Activated CD4-positive, alpha-beta T cell treated with anti-CD3 and anti-CD28 coated beads for 36 hours (primary cell): ENCODE results near the gene C19orf38. TPM values are rescaled to one million over a fixed set of nuclear protein-coding genes. Genes with fewer than 3 reads are reported as not detected.
A peak's percentile ranks its signal among the peaks of the same experiment; 100 is the strongest.

Source experiments
- ATAC-seq: fragments of 200-7000 bp; cut with Tn5 transposase; one replicate; pipeline ENCODE4 v1.10.0; 2021; ENCODE audit warnings: mild to moderate bottlenecking, moderate library complexity
- CTCF ChIA-PET: fragments of 350-600 bp; sonication (Branson Sonifier 250); formaldehyde crosslinking; loops from one replicate; lab custom pipeline; 2021; ENCODE audit warnings: antibody characterized with exemption; lab: Charles Lee
- POLR2A ChIA-PET: fragments of 350-600 bp; sonication (Branson Sonifier 250); formaldehyde crosslinking; loops from one replicate; lab custom pipeline; 2021; ENCODE audit warnings: antibody characterized with exemption, inconsistent platforms; lab: Charles Lee
- DNase-seq: peaks from one replicate; pipeline ENCODE4 v3.0.0-alpha.2; 2020
- H3K27ac Mint-ChIP-seq: one replicate; pipeline ENCODE4 v1.8.0; 2021; ENCODE audit warnings: mixed read lengths
- H3K27me3 Mint-ChIP-seq: one replicate; pipeline ENCODE4 v1.8.0; 2021; ENCODE audit warnings: mixed read lengths
- H3K36me3 Mint-ChIP-seq: one replicate; pipeline ENCODE4 v1.8.0; 2021; ENCODE audit warnings: low read depth, mixed read lengths
- H3K4me1 Mint-ChIP-seq: one replicate; pipeline ENCODE4 v1.8.0; 2021; ENCODE audit warnings: mixed read lengths
- H3K4me3 Mint-ChIP-seq: one replicate; pipeline ENCODE4 v1.8.0; 2021; ENCODE audit warnings: mild to moderate bottlenecking, moderate library complexity, mixed read lengths
- H3K9me3 Mint-ChIP-seq: one replicate; pipeline ENCODE4 v1.8.0; 2021; ENCODE audit warnings: low read depth, mixed read lengths
- intact Hi-C, 2 experiments: fragments of 100-400 bp; cut with DNase I in 1 of 2; cut with micrococcal nuclease in 1 of 2; formaldehyde crosslinking; loops; one replicate each; pipeline versions ENCODE4 v1.14.2 to v1.15.1; 2022 to 2024; cut with DNase I, micrococcal nuclease
- total RNA-seq, 2 experiments: library from RNA; stranded (reverse); gene quantifications; one replicate each; pipeline ENCODE4 v1.2.3, GENCODE V29; 2021

C19orf38 gene
- total RNA-seq, 2 experiments from 2014 or later: 2.7 to 3.6 TPM

- intact Hi-C loops: no loop called here
- H3K4me1 Mint-ChIP-seq: peaks cover 29% of the 10 kb centered on the region
- ATAC-seq: peak; percentile 82
- CTCF ChIA-PET: no interaction called here
- H3K27ac Mint-ChIP-seq: peak overlapping the region; percentile 80
- no peaks in the 10 kb centered on the region for H3K9me3 Mint-ChIP-seq
- no peak overlapping the region for H3K4me3 Mint-ChIP-seq
- H3K36me3 Mint-ChIP-seq: peaks cover 26% of the 10 kb centered on the region
- DNase-seq: peak; percentile 71
- POLR2A ChIA-PET: no interaction called here
- no peaks in the 10 kb centered on the region for H3K27me3 Mint-ChIP-seq
These were observed 35.3 kb upstream of the C19orf38 start for GRCh38 chr19:10812902-10813404.

- Mint-ChIP-seq H3K27me3 (no peaks in the 10 kb centered on the region), H3K4me3 (no peak overlapping the region), H3K36me3 (peaks cover 21% of the 10 kb centered on the region), H3K27ac (no peak overlapping the region), H3K9me3 (no peaks in the 10 kb centered on the region), H3K4me1 (peaks cover 12% of the 10 kb centered on the region)
- intact Hi-C loops: loop anchor here in 1 of 2 experiments (5.0 kb wide), 1 partner anchor 98 kb away; the partner anchor contains the start of gene DNM2
- ChIA-PET CTCF (interaction anchor here (0.7 kb wide), 1 partner anchor 40 kb away, joined by 3 read pairs; no protein-coding TSS in a partner anchor), POLR2A (no interaction called here)
- no peak for DNase-seq
- no peak for ATAC-seq
These were observed 33.1 kb upstream of the C19orf38 start for GRCh38 chr19:10815007-10815536.

DNA sequence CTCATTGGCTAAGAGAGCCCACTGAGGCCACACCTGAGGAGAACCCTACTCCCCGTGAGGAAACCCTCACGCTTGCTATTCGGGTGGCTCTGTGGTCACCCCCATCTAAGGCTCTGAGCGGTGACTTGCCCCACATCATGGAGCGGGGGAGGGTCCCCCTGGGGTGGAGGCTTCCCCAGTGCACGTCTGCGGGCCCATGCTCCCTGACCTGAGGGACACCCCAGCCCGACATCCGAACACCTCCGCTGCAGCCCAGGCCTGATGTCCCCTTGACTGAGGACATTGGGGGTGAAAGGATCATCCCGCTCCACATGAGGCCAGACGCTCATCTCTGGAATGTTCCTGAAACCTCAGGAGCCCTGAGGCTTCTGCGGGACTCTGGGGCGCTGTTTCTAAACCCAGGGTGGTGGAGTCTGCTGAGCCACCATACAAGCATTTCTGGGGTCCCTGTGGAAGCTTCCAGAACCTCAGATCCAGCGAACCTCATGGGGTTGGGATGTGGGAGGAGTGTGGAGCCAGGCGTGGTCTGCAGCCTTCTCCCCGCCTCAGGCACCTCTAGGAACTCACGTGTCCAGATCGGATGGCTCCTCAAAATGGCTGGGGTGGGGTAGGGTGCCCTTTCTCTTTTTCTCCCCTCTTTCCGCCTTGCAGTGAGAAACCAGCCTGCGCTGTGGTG lies 32.1 kb upstream of the C19orf38 start:
- peaks cover 12% of the 10 kb centered on the region for H3K4me1 Mint-ChIP-seq
- ATAC-seq: no peak
- peaks cover 27% of the 10 kb centered on the region for H3K36me3 Mint-ChIP-seq
- intact Hi-C loops: loop anchor here in 1 of 2 experiments (5.0 kb wide), 1 partner anchor 99 kb away; the partner anchor contains the start of gene DNM2
- H3K9me3 Mint-ChIP-seq: no peaks in the 10 kb centered on the region
- no peaks in the 10 kb centered on the region for H3K27me3 Mint-ChIP-seq
- ChIA-PET CTCF (no interaction called here), POLR2A (no interaction called here)
- DNase-seq: no peak
- H3K27ac Mint-ChIP-seq: no peak overlapping the region
- H3K4me3 Mint-ChIP-seq: no peak overlapping the region

DNA sequence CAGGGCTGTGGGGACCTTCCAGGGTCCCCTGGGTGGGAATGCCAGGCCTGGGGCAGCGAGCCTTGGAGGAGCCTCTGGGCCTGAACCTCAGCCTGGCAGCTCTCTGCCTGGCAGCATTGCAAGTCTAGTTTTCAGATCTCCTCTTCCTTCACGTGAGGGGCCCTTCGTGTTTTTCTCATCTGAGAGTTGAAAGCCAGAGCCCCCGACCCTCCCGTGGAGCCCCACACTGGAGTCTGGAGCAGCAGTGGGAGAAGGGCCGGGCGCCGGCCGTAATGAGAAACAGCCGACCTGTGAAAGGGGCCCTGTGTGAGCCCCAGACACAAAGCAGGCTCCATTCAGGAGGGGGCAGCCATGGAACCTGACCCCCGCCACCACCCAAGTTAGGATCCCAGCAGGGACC lies 31.5 kb upstream of the C19orf38 start:
- Mint-ChIP-seq H3K27ac (no peak overlapping the region), H3K27me3 (no peaks in the 10 kb centered on the region), H3K9me3 (no peaks in the 10 kb centered on the region), H3K36me3 (peaks cover 28% of the 10 kb centered on the region), H3K4me1 (peaks cover 12% of the 10 kb centered on the region), H3K4me3 (no peak overlapping the region)
- ATAC-seq (no peak), DNase-seq (no peak)
- CTCF ChIA-PET: no interaction called here
- POLR2A ChIA-PET: no interaction called here
- intact Hi-C loops: loop anchor here in 1 of 2 experiments (5.0 kb wide), 1 partner anchor 99 kb away; the partner anchor contains the start of gene DNM2

- Mint-ChIP-seq H3K9me3 (no peaks in the 10 kb centered on the region), H3K27ac (no peak overlapping the region), H3K27me3 (no peaks in the 10 kb centered on the region), H3K4me1 (peaks cover 10% of the 10 kb centered on the region), H3K36me3 (peaks cover 29% of the 10 kb centered on the region), H3K4me3 (no peak overlapping the region)
- ChIA-PET CTCF (interaction anchor here (1.0 kb wide), 1 partner anchor 11 kb away, joined by 3 read pairs; no protein-coding TSS in a partner anchor), POLR2A (no interaction called here)
- intact Hi-C loops: loop anchor here in 1 of 2 experiments (5.0 kb wide), 1 partner anchor 100 kb away; the partner anchor contains the start of gene DNM2
- no peak for ATAC-seq
- no peak for DNase-seq
These were observed 30.8 kb upstream of the C19orf38 start for GRCh38 chr19:10817291-10818038.

GRCh38 chr19:10818301-10819123 lies 29.7 kb upstream of the C19orf38 start:
- POLR2A ChIA-PET: no interaction called here
- Mint-ChIP-seq H3K27me3 (no peaks in the 10 kb centered on the region), H3K4me3 (no peak overlapping the region), H3K36me3 (peaks cover 23% of the 10 kb centered on the region), H3K9me3 (no peaks in the 10 kb centered on the region), H3K4me1 (no peaks in the 10 kb centered on the region), H3K27ac (no peak overlapping the region)
- intact Hi-C loops: loop anchor here in 1 of 2 experiments (5.0 kb wide), 1 partner anchor 101 kb away; the partner anchor contains the start of gene DNM2
- no peak for ATAC-seq
- CTCF ChIA-PET: interaction anchor here (0.5 to 1.0 kb wide), 3 partner anchors 10 to 46 kb away, joined by 3 read pairs; no protein-coding TSS in a partner anchor
- DNase-seq: no peak

DNA sequence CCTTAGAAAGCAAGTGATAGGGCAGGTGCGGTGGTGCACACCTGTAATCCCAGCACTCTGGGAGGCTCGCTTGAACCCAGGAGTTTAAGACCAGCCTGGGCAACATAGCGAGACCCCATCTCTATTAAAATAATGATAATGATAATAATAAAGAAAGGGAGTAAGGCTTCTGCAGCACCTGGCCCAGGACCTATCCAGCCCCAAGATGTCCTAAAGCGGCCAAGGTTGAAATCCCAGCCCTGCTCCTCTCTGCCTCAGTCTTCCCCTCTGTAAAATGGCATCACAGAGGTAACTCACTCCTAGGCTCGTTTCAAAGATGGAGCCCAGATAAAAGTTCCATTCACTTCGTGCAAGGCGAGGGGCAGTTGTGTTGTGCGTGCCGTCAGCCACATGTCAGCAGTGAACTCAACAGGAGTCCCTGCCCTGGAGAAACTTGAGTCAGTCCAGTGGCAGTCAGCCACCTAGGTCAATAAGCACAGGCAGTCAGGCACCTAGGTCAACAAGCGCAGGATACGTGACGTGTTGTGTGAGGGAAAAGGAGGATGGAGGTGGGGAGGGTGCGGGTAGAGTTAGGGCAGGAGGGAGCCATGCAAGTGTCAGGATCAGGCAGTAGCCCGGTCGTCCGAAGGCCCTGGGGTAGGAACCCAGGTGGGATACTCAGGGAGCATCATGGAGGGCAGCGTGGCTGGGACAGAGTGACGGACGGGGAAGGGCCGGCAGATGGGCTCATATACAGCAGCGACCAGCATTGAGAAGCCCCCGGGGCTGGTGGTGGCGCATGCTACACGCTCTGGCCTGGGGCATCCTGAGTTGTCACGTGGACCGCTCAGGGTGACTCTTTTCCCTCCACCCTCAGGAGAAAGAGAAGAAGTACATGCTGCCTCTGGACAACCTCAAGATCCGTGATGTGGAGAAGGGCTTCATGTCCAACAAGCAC lies 28.8 kb upstream of the C19orf38 start:
- DNase-seq (no peak), ATAC-seq (no peak)
- Mint-ChIP-seq H3K27me3 (no peaks in the 10 kb centered on the region), H3K9me3 (no peaks in the 10 kb centered on the region), H3K36me3 (peaks cover 32% of the 10 kb centered on the region), H3K4me1 (no peaks in the 10 kb centered on the region), H3K4me3 (no peak overlapping the region), H3K27ac (peak overlapping the region; percentile 39)
- intact Hi-C loops: loop anchor here (1.0 to 5.0 kb wide), 2 partner anchors 102 kb away; partner anchors contain the start of gene DNM2 (in 1 of the 2)
- CTCF ChIA-PET: interaction anchor here (0.5 to 0.6 kb wide), 2 partner anchors 37 to 57 kb away, joined by 3 to 4 read pairs; no protein-coding TSS in a partner anchor
- POLR2A ChIA-PET: no interaction called here

DNA sequence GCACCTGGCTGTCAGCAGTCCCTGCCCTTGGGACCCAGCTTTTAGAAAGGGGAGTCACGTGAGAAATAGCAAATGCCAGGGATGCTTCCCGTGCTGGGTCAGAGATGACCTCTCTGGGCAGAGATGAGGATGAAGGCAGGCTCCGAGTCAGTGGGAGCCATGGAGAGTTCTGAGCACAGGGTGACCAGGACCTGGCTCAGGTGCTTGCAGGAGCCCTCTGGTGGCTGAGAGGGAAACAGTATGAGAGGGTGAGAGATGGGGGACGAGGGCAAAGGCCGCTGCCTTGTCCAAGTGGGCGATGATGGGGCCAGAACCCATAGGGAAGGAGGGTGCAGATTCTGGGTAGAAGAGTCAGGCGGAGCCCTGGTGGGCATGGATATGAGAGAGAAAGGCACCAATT lies 28.0 kb upstream of the C19orf38 start:
- POLR2A ChIA-PET: no interaction called here
- Mint-ChIP-seq H3K36me3 (peaks cover 33% of the 10 kb centered on the region), H3K4me1 (no peaks in the 10 kb centered on the region), H3K27me3 (no peaks in the 10 kb centered on the region), H3K4me3 (no peak overlapping the region), H3K27ac (peak overlapping the region; percentile 39), H3K9me3 (no peaks in the 10 kb centered on the region)
- intact Hi-C loops: loop anchor here in 1 of 2 experiments (1.0 kb wide), 1 partner anchor 103 kb away; no protein-coding TSS in a partner anchor
- CTCF ChIA-PET: interaction anchor here (0.6 to 3.0 kb wide), 3 partner anchors 43 to 103 kb away, joined by 4 to 17 read pairs (median 10); partner anchors contain the start of gene DNM2
- DNase-seq (peak; percentile 33), ATAC-seq (peak; percentile 53)

DNA sequence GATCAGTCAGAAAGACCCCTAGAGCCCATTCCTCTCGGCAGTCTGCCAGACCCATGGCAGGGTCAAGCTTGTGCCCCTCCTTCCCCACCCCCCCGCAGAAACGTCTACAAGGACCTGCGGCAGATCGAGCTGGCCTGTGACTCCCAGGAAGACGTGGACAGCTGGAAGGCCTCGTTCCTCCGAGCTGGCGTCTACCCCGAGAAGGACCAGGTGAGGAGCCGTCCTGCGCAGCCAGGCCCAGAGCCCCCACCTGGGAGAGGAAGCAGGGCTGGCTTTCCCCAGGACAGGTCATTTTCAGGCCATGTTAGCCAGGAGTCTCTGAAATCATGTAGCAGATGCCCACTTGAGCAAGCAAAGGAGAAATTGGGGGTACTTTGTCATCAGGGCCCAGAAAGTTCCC lies 24.5 kb upstream of the C19orf38 start:
- H3K27ac Mint-ChIP-seq: no peak overlapping the region
- no peaks in the 10 kb centered on the region for H3K27me3 Mint-ChIP-seq
- ChIA-PET CTCF (interaction anchor here (2.8 kb wide), 1 partner anchor 106 kb away, joined by 8 read pairs; the partner anchor contains the start of gene DNM2), POLR2A (no interaction called here)
- H3K4me3 Mint-ChIP-seq: no peak overlapping the region
- H3K4me1 Mint-ChIP-seq: no peaks in the 10 kb centered on the region
- ATAC-seq: no peak
- peaks cover 42% of the 10 kb centered on the region for H3K36me3 Mint-ChIP-seq
- no peak for DNase-seq
- no peaks in the 10 kb centered on the region for H3K9me3 Mint-ChIP-seq
- intact Hi-C loops: no loop called here

DNA sequence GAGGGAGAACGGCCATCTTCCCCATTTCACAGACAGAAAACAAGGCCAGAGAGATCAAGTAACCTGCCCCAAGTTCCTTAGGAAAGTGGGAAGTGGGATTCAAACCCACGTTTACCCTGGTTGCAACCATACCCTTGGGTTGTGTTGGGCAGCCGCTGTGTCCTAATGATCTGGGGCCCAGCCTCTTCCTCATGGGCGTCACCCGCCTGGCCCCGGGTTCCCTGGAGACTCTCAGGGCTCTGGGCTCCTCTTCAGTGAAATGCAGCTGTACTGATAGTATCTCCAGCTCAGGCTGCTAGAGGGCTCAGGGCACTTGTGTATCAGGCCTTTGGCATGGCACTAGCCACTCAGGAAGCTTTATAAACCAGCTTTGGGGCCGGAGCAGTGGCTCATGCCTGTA lies 22.0 kb upstream of the C19orf38 start:
- H3K9me3 Mint-ChIP-seq: no peaks in the 10 kb centered on the region
- H3K36me3 Mint-ChIP-seq: peaks cover 28% of the 10 kb centered on the region
- H3K4me1 Mint-ChIP-seq: no peaks in the 10 kb centered on the region
- DNase-seq (no peak), ATAC-seq (no peak)
- no peak overlapping the region for H3K4me3 Mint-ChIP-seq
- CTCF ChIA-PET: interaction anchor here (0.6 kb wide), 1 partner anchor 107 kb away, joined by 3 read pairs; no protein-coding TSS in a partner anchor
- POLR2A ChIA-PET: no interaction called here
- no peak overlapping the region for H3K27ac Mint-ChIP-seq
- intact Hi-C loops: no loop called here
- H3K27me3 Mint-ChIP-seq: no peaks in the 10 kb centered on the region
